Fibroblast of skin of left quadriceps (primary cell): Measurements from ENCODE around the gene CABLES1.

Experiments used
- DNase-seq, 2 experiments: peaks; one replicate each; pipeline ENCODE4 v3.0.0-alpha.2; 2013; ENCODE audit warnings: low read depth in 2 of 2

The CABLES1 gene

DNA sequence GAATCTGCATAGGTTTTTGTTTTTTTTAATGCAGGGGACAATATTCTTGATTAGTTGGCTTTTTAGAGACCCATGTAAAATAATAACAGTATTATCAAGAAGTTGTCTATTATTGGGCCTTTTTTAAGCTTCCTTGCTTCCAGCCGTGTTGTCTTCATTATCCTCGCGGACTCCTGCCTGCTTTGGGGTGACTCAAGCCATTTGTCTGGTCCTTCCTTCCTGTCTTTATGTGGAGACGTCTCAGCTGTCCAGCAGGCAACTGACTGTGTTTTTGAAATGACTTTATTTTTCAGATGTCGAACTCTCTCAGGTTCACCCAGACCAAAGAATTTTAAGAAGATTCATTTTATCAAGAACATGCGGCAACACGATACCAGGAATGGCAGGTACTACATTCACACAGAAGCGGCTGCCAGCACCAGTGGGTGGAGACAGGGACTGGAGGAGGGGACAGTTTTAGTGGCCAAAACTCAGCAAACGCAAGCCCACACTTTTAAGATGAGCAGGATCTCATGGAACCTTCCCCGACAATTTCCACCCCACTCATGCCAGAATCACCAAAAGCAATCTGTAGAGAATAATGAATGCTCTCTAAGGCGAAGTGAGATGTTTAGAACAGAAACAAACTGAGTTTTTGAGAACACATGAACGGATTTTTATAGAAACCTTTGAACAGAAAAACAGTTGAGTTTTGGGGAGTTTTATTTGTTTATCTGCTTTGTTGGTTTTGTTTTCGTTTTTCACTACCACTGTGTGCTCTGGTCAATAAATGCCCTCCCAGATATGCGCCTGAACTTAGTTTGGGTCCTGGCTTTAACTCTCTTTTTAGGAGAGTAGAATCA, 59.1 kb downstream of the CABLES1 start:
- DNase-seq, result no peak

DNA sequence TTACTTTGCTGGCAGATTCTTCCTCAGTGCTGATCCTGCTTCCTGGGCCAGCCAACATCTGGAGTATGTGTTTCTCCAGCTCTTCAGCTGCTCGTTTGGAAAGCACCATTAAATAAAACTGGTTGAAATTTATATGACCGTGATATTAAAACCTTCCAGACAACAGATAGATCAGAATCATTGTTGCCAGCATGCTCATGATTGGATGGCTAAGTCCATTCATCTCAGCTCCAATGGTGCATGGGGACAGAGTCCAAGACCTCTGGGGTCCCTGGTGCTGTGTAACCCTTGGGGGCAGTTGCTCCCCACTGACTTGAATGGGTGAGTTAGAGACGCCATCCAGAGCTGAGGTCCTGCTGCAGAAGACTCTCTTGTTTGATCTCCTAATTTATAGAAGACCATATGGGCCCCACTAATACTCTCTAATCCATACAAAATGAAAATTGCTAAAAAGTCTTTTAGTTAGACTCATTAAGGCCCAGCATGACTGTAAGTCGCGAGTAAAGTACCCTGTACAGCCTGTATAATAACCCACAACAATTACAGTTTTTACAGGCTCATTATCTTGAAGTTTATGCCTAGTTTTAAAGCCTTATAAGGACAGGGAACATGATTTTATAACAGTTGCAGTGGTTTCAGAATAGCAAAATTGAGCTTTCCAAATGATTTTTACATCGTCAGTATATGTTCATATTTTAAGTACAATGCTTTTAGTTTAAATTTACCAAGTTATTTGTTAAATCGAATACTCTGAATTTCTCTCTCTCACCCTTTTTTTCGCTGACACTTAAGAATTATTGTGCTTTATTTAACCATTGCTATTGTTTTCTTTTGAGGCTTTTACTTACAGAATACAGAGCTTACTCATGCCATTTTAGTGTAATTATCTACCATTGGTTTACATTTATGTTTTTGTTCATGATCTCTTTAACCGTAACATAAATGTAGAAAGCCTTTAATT, 60.0 kb downstream of the CABLES1 start:
- DNase-seq, result no peak

DNA sequence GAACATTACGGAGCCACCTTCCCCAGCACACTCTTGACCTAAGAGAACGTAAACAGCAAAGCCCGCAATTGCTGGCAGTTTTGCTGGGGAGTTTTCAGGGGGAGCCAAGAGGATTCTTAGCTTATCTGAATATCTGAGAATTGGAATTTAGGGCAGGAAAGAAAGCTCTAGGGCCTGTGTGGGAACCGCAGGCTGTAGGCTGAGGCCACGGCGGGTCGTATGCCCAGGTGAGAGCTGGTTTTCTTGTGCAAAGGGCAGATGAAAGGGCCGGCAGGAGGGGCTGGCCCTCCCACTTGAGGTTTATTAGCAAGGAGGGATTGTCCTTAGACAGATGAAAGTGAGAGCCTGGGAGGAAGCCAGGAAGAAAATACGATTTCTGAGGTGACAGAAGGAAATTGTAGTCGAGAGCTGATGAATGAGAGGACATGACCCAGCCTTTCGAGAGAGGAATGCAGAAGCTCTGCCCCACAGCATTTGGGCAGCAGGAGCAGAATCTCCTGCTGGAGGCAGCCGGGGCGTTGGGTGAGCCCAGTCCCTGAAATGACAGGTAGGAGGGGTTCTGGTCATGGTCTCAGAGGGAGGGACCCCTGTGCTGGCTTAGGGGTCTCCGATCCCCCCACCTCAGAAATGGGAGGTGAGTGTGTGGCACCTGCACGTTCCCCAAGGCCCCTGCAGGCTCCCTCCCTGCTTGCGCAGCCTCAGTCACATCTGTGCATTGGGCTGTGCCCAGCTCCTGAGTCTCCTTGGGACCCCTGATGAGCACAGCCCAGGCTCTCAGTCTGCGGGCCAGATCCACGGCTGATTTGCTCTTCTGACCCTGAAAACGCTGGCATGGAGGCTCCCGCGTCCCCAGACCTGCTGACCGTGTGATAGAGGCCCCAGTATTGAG, 61.1 kb downstream of the CABLES1 start:
- DNase-seq, result no peak

DNA sequence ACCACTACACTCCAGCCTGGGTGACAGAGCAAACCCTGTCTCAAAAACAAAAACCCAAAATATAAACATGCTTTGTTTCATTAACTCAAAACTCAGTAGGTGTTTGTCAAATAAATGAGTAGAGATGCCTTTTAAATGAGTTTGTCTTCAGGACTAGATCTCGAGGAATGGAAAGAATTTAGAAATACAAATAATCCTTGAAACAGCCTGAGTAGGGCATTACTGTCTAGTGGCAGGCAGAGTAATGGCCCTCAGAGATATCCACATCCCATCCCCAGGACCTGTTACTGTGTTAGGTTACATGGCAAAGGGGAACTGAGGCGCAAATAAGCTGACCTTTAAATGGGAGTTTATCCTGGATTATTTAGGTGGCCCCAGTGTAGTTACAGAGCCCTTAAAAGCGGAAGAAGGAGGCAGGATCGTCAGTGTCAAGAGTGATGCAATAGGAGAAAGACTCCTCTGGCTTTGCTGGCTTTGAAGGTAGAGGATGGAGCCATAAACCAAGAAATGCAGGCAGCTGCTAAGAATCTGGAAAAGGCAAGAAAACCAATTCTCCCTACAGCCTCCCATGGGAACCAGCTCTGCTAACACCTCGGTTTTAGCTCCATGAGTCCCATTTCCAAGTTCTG, 63.0 kb downstream of the CABLES1 start:
- no peak for DNase-seq

DNA sequence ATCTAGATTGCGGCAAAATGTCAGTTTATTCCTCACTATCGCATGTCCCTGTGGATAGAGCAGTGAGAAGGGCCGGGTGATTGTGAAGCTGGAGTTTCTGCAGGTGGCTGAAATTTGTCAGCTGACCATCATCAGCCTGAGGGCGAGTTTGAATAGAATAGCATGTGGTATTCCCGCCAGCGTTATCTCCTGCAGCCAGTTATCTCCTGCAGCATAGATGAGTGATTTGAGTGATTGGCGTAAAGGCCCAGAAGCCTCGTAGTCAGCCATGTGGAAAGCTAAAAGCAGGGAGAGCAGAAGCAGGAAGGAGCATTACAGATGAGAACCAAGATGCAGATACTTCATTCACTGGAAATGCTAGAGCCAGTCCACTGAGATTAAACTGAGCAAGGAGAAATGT, 65.5 kb downstream of the CABLES1 start:
- no peak for DNase-seq

DNA sequence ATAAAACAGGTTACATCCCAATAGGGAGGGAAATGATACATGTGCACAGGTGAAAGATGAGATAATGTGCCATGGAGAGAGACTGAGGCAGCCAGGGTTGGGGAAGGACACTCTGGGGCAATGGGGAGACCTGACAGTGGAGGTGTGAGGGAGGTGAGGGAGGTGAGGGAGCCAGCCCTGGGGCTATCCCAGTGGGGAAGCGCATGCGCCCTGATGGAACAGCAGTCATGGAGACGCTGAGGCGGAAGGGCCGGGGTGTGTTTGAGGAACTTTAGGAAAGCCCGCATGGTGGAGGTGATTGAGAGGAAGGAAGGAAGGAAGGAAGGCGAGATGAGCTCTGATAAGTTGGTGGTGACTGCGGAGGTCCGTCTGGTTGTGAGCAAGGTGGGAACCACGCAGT, 66.5 kb downstream of the CABLES1 start:
- no peak for DNase-seq

DNA sequence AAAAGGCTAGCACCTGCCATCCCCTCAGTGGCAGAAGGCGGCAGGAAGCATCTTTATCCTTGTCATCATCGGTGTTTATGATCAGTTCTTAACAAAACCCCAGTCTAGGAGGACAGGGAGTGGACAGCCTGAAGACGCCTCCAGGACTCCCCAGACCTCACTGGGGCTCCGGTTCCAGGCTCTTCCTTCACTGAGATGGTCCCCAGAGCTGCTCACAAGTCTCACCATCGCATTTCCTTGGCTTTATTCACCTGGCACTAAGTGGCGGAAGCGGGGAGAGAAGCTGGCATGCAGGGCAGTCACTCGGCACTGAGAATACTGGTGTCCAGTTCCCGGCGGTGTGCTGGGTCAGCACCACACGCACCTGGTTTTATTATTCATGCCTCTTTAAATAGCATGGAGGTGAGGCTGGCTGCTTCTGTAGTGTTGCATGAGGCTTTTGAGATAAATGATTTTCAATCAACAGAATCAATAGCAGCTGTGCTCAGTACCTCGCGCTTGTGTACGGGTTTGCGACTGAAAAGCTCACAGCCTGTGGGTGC, 68.7 kb downstream of the CABLES1 start:
- no peak for DNase-seq

DNA sequence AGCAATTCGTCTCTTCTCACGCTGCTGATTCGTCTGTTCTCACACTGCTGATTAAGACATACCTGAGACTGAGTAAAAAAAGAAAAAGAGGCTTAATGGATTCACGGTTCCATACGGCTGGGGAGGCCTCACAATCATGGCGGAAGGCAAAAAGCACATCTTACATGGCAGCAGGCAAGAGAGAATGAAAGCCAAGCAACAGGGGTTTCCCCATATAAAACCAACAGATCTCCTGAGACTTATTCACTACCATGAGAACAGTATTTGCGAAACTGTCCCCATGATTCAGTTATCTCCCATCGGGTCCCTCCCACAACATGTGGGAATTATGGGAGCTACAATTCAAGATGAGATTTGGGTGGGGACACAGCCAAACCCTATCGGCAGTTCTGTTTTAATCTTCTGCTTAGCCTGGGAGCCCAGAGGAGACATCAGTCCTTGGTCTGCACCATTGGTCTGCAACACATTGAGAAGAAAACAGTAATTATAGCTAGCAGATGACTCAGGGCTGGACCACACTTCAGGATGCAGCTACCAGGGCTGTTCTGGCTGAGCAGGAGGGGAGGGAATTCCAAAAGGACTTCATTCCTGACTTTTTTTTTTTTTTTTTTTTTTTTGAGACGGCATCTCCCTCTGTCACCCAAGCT, 69.4 kb downstream of the CABLES1 start:
- no peak for DNase-seq

DNA sequence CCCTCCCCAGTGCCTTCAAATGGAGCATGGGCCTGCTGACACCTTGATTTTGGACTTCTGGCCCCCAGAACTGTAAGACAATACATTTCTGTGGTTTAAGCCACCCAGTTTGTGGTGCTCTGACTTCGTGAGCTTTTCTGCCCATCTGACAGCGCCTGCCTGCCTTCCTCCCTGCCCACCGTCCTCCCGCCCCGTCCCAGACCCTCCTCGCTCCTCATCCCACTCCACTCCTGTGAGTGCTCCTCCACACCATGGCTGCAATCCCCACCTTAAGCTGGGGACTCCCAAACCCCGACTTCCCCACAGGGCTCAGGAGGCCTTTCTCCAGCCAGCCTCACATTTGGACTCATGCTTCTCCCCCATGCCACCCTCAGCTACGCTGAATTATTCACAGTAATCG, 70.7 kb downstream of the CABLES1 start:
- DNase-seq, result no peak

DNA sequence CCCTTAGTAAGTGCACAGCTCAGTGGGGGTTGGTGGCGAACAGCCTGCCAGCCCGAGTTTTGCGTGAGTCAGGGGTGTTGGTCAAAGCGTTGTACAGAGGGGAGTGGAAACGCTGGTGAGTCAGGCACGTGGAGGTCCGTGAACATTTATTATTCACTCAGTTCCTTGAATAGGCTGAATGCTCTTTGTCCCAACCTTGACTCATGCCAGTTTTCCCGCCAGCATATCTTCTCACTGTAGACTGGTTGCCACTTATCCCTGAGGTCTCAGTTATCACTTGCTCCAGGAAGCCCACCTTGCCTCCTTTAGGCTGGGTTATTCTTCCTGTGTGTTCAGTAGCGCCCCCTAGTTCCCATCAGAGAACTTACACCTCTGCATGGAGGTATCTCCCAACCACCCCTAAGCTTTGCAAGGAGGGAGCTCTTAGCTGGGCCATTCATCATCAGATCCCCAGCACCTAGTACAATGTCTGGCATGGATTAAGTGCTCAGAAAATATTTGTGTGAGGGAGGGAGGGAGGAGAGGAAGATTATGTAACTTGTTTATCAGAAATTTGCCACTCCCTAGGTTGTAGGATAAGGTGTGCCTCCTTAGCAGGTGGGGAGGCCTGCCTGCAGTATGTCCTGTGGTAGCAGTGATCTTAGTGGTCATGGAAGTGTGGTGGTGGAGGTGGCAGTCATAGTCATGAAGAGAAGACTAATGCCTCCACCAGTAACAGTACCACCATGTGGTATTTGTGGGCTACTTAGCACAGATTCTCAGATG, 72.1 kb downstream of the CABLES1 start:
- no peak for DNase-seq

DNA sequence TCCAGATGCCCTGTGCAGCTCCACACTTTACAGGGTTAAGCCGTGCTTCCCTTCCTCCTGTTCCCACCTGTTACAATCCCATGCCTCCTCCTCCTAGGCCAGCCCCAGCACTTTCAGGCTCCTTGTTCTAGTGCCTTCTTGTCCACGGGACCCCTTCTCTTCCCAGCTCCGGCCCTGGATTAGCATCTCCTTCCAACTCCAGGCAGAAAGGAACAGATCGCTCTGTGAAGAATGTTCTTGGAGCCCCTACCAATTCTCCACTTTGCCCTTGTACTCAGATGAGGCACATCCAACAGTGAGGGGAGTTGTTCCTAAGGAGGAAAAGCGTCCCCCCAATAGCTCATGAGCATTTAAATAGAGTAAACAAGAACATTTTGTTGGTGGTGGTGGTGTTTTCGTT, 72.7 kb downstream of the CABLES1 start:
- no peak for DNase-seq

DNA sequence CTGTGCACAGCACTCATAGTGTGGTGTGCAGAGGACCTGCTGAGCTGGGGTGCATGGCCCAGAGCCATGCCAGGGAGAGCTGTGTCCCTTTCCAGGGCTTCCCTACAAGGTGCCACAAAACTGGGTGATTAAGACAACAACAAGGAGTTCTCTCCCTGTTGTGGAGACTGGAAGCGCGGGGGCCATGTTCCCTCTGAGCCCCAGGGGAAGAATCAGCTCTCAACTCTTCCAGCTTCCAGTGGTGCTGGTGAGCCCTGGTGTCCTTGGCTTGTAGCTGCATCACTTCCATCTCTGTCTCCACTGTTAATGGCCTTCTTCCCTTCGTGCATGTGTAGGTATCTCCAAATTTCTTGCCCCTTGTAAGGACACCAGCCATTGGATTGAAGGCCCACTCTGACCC, 73.3 kb downstream of the CABLES1 start:
- DNase-seq, result no peak

DNA sequence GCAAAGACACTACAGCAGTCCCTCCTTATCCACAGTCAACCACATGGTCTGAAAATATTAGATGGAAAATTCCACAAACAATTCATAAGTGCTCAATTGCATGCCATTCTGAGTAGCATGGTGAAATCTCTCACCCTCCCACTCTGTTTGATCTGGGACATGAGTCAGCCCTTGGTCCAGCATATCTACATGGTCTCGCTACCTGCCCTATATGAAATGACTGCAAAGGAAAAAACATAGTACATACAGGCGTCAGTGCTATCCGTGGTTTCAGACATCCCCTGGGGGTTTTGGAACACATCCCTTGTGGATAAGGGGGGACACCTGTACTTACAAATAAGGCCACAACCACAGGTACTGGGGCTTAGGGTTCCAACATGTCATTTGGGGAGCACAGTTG, 73.7 kb downstream of the CABLES1 start:
- DNase-seq, result no peak

DNA sequence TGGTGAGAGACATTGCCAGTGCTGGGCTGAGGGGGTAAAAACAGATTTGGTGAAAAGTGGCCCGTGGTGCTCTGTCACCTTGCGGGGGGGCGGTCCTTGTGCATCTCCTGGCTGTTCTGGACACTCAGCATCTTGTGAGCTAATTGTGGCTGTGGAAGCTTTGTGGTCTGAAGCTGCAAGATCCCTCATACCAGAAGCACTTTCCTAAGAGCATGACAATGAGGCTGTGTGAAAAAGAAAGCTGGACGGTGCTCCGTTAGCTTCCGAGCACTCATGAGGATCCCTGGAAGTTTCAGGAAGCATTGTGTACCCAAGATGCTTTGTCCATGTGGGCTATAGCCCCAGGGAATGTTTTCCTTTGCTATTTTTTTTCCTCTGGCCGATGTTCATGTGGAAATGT, 74.5 kb downstream of the CABLES1 start:
- DNase-seq, result no peak

DNA sequence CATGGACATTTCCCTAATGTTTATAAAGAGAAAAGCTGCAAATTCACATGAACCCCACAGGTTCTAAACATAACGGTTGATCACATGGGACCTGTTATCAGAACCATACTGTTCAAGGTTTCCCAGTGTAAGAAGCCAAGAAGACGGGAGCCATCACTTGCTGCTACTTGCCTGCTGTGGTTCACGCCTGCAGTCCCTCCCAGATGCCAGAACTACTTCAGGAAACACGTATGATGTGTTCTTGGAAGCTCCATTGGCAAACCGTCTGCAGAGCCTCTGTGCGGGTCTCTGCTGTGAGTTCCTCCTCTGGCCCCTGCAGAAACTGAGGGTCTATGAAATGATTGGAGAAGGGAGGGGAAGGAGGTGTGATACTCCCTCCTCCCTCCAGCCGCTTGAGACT, 75.2 kb downstream of the CABLES1 start:
- no peak for DNase-seq

DNA sequence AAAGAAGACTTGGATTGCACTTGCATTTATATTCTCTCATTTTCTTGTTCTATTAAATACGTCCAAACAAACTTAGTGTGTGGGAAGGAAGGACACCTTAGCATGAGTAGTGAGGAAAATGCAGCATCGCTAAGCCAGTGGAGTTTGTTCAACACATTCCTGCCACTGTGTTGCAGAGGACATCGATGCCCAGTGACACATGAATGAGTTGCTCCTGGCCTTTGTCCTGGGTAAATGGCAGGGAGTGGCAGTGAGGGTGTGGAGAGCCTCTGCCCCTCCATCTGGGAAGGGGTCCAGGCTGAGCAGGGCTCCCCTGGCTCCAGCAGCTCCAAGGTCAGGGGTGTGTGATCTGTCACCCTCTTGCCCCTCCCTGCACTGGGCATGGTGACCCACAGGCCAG, 75.9 kb downstream of the CABLES1 start:
- DNase-seq, result no peak

DNA sequence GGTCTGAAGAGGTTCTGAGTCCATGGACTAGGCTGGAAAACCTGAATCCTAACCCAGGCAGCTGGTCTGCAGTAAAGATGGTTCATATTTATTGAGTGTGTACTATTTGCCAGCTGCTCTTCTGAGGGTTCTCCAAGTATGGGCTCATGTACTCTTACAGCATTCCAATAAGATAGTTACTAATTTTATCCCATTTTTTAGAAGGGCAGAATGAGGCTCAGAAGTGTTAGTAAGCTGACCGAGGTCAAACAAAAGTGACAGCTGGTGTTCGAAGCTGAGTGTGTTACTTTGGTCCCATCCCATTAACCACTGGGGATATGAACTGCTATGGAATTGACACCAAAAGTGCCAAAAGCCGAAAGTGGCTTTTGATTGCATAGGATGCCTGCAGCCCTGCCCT, 76.9 kb downstream of the CABLES1 start:
- DNase-seq, result no peak

DNA sequence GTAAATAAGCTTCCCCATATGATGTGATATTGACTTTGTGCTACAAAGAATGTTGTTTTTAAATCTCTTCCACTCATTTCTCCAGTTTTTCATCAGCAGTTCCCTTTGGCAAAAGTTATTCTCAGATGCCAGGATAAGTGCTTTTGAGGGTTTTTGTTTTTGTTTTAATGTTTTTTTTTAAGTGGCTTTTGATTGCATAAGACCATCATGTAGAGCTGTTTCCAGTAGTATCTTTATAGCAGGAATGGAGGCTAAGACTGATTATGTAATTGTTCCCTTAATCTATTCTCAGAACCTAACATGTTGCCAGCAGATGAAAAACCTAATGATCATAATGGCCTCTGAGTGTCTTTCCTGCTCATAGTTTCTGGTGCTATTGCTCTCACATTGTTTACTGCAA, 77.9 kb downstream of the CABLES1 start:
- DNase-seq, result peak in 1 of 2 experiments; percentile 29

DNA sequence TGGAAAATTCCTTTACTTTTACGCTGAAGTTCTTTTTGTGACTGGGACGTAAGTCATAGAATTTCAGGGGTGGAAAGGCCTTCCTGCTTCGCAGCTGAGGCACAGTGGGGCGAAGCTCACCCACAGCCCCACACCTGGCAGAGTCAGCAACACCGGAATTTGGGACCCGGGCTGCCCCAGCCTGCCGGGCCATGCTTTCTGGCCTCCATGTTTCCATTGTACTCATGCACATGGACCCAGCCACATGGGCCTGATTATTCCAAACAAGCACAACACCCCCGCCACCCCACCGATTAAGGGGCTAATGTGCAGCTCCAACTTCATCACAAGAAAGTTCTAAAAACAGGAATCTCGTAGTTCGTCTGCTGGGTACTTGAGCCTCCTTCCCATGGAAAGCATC, 82.5 kb downstream of the CABLES1 start:
- no peak for DNase-seq

DNA sequence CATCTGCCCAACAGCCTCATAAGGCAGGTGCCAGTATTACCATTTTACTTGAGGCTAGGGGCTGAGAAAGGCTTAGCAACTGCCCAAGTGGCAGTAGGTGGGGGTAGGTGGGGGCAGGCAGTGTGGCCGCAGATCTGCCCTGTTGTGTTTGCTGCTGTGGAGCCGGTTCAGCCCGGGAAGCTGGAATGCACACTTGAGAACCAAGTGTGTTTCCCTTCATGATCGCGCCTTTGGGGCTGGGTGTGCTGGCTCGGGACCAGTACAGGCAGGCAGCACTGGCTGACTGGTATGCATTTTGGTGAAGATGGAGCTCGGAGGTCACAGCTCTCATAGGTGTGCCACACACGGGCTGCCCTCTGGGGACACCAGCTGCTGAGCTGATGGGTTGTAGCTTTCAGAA, 85.1 kb downstream of the CABLES1 start:
- no peak for DNase-seq
